CD14-positive monocyte (primary cell): Measurements from ENCODE around the gene RAPGEF1. TPM values are rescaled to one million over a fixed set of nuclear protein-coding genes. Genes with fewer than 3 reads are reported as not detected.

Experiments
- DNase-seq, 3 donors: peaks; one replicate each; pipeline ENCODE4 v3.0.0-alpha.2; 2011 to 2022
- H2AFZ ChIP-seq: 2 replicates; pipeline ENCODE4 v1.6.0; 2012; ENCODE audit warnings: mild to moderate bottlenecking, low read depth, low read length, inconsistent platforms; ENCODE audit not compliant: insufficient read depth, poor library complexity, severe bottlenecking
- H3K27ac ChIP-seq, 2 donors: 1 replicate in 1 of 2; 2 replicates in 1 of 2; pipeline ENCODE4 v1.5.1; 2012 to 2013; ENCODE audit warnings: low read length in 2 of 2, control low read depth in 1 of 2, inconsistent platforms in 1 of 2, low read depth in 1 of 2, mild to moderate bottlenecking in 1 of 2
- H3K27me3 ChIP-seq, 2 donors: one replicate each; pipeline versions ENCODE4 v1.6.0 to v1.6.1; 2011 to 2013; ENCODE audit warnings: low read length in 2 of 2; ENCODE audit not compliant: control insufficient read depth in 2 of 2, insufficient read depth in 2 of 2
- H3K36me3 ChIP-seq, 2 donors: replicated peaks in 1 of 2; 1 replicate in 1 of 2; 2 replicates in 1 of 2; pipeline versions ENCODE4 v1.5.1 to v1.6.1; 2012 to 2013; ENCODE audit warnings: low read length in 2 of 2, control low read depth in 1 of 2, inconsistent platforms in 1 of 2, mild to moderate bottlenecking in 1 of 2; ENCODE audit not compliant: insufficient read depth in 2 of 2, control insufficient read depth in 1 of 2
- H3K4me1 ChIP-seq, 2 donors: 1 replicate in 1 of 2; 2 replicates in 1 of 2; pipeline versions ENCODE4 v1.5.1 to v1.6.1; 2012 to 2013; ENCODE audit warnings: low read length in 2 of 2, control low read depth in 1 of 2, inconsistent platforms in 1 of 2, mild to moderate bottlenecking in 1 of 2, moderate library complexity in 1 of 2; ENCODE audit not compliant: insufficient read depth in 2 of 2, control insufficient read depth in 1 of 2
- H3K4me2 ChIP-seq: replicated peaks from 2 replicates; pipeline ENCODE3; 2012; ENCODE audit warnings: low read length, moderate library complexity, mild to moderate bottlenecking; ENCODE audit not compliant: poor library complexity, severe bottlenecking; ENCODE audit errors: extremely low read depth
- H3K4me3 ChIP-seq, 3 experiments: fragments of 200-600 bp in 1 of 3; sonication (generic) in 1 of 3; replicated peaks in 1 of 3; 1 replicate in 2 of 3; 2 replicates in 1 of 3; pipeline ENCODE4 v1.5.1; 2011 to 2013; ENCODE audit warnings: low read length in 3 of 3, mild to moderate bottlenecking in 3 of 3, control low read depth in 2 of 3, low read depth in 2 of 3, inconsistent platforms in 1 of 3, moderate library complexity in 1 of 3
- H3K79me2 ChIP-seq: 2 replicates; pipeline ENCODE4 v1.6.0; 2012; ENCODE audit warnings: mild to moderate bottlenecking, control low read depth, inconsistent platforms, low read length, moderate library complexity; ENCODE audit not compliant: insufficient read depth
- H3K9ac ChIP-seq: 2 replicates; pipeline ENCODE4 v1.6.0; 2017; ENCODE audit warnings: low read length, mild to moderate bottlenecking; ENCODE audit not compliant: insufficient read depth, poor library complexity, severe bottlenecking
- H3K9me3 ChIP-seq, 2 donors: replicated peaks in 1 of 2; 1 replicate in 1 of 2; 2 replicates in 1 of 2; pipeline versions ENCODE4 v1.5.1 to v1.6.1; 2012 to 2013; ENCODE audit warnings: low read length in 2 of 2, control low read depth in 1 of 2; ENCODE audit not compliant: control insufficient read depth in 1 of 2, insufficient read depth in 1 of 2
- H4K20me1 ChIP-seq: 2 replicates; pipeline ENCODE4 v1.6.0; 2012; ENCODE audit warnings: mild to moderate bottlenecking, low read length, control low read depth, moderate library complexity; ENCODE audit not compliant: insufficient read depth
- H3K27ac Mint-ChIP-seq, 7 donors: one replicate each; pipeline ENCODE4 v1.8.0; 2020; ENCODE audit warnings: mild to moderate bottlenecking in 7 of 7, mixed read lengths in 7 of 7, moderate library complexity in 6 of 7, inconsistent platforms in 2 of 7
- H3K27me3 Mint-ChIP-seq, 3 donors: one replicate each; pipeline ENCODE4 v1.8.0; 2021 to 2022; ENCODE audit warnings: low read depth in 3 of 3, mild to moderate bottlenecking in 3 of 3, mixed read lengths in 3 of 3, moderate library complexity in 3 of 3, inconsistent platforms in 1 of 3
- H3K36me3 Mint-ChIP-seq, 2 donors: one replicate each; pipeline ENCODE4 v1.8.0; 2020; ENCODE audit warnings: mixed read lengths in 2 of 2, inconsistent platforms in 1 of 2, mild to moderate bottlenecking in 1 of 2
- H3K4me1 Mint-ChIP-seq: one replicate; pipeline ENCODE4 v1.8.0; 2020; ENCODE audit warnings: mild to moderate bottlenecking, mixed read lengths
- H3K4me3 Mint-ChIP-seq, 2 donors: one replicate each; pipeline ENCODE4 v1.8.0; 2020; ENCODE audit warnings: mild to moderate bottlenecking in 2 of 2, mixed read lengths in 2 of 2, moderate library complexity in 1 of 2
- H3K9me3 Mint-ChIP-seq, 7 donors: one replicate each; pipeline ENCODE4 v1.8.0; 2020 to 2022; ENCODE audit warnings: mixed read lengths in 7 of 7, mild to moderate bottlenecking in 6 of 7, moderate library complexity in 6 of 7, inconsistent platforms in 2 of 7
- WGBS: methylation state at CpG from one replicate; pipeline ENCODE4 v1.1.5; 2013; ENCODE audit warnings: missing lambda C conversion rate; ENCODE audit not compliant: insufficient coverage; 5-methylcytosine and 5-hydroxymethylcytosine counted together
- intact Hi-C, 2 donors: fragments of 100-400 bp; cut with micrococcal nuclease; formaldehyde crosslinking; loops; one replicate each; pipeline versions ENCODE4 v1.15.0 to v1.15.1; 2023
- polyA plus RNA-seq, 3 donors: library from polyadenylated mRNA; depleted of rRNA in 1 of 3; unstranded in 2 of 3; stranded (reverse) in 1 of 3; fragments of 300-500 nt in 2 of 3; fragments of >200 nt in 1 of 3; fragmentation: Illumina TruSeq in 2 of 3; gene quantifications; 1 replicate in 2 of 3; 2 replicates in 1 of 3; pipeline ENCODE4 v1.2.3, GENCODE V29; 2012 to 2021
- TF ChIP-seq, protein P1 (sequence below): fragments of 200-600 bp; IDR thresholded peaks from one replicate; pipeline ENCODE4 v1.8.0; 2022; ENCODE audit warnings: antibody characterized with exemption, mild to moderate bottlenecking

RAPGEF1 gene
- polyA plus RNA-seq, 3 donors = 1.7 to 71.7 (median 3.0) TPM

DNA sequence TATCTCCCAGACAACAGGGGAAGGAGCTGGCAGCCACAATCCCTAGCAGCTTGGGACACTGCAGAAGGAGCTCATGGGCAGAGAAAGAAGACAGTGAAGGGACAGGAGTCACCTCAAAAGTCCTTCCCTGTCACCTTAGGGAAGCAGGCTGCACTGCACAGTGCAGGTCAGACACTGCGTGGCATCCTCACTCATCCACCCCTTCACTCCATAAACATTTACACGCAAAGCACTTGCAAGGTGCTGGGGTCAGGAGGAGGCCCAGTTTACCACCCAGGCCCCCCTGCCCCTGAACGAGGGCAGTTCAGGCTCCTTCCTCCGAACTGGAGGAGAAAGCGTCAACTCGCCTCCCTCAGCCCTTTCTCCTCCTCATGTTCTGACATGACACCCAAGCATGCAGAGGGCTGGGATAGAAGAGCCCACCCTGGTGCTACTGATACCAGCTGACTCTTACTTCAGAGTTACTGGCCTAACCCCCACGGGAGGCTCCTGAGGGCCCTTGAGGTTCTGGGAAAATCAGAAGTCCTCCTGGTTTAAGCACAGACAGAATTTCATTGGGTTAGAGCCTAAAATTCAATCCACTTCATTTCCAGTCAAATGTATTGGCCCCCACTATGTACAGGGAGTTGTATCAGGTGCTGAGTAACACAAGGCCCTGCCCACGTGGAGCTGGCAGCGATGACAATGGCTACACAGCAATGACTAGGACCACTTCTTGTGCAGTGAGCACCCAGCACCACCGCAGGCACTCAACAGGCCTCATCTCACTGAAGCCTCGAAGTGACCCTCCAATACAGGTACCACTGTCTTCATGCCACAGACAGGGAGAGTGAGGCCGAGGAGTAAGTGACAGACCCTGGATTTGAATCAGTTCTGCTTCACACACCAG lies 70.4 kb downstream of the RAPGEF1 start:
- Histone ChIP-seq H3K36me3 (no peaks in the 10 kb centered on the region), H3K9me3 (no peaks in the 10 kb centered on the region), H3K4me2 (no peak overlapping the region), H3K27me3 (no peaks in the 10 kb centered on the region), H3K4me3 (no peak overlapping the region), H4K20me1 (peaks cover 39% of the 10 kb centered on the region), H3K9ac (peak overlapping the region; percentile 50), H3K4me1 (peaks cover 16 to 34% of the 10 kb centered on the region in 2 donors), H3K27ac (peak overlapping the region; percentile 24 to 76), H2AFZ (no peak overlapping the region), H3K79me2 (peaks cover 100% of the 10 kb centered on the region)
- Mint-ChIP-seq H3K4me1 (peaks cover 55% of the 10 kb centered on the region), H3K9me3 (no peaks in the 10 kb centered on the region), H3K27ac (peak overlapping the region in 5 of 7 donors; percentile 68 to 94 (median 85)), H3K4me3 (no peak overlapping the region), H3K36me3 (peaks cover 28 to 42% of the 10 kb centered on the region in 2 donors), H3K27me3 (no peaks in the 10 kb centered on the region)
- DNase-seq = no peak
- TF ChIP-seq, protein P1, sequence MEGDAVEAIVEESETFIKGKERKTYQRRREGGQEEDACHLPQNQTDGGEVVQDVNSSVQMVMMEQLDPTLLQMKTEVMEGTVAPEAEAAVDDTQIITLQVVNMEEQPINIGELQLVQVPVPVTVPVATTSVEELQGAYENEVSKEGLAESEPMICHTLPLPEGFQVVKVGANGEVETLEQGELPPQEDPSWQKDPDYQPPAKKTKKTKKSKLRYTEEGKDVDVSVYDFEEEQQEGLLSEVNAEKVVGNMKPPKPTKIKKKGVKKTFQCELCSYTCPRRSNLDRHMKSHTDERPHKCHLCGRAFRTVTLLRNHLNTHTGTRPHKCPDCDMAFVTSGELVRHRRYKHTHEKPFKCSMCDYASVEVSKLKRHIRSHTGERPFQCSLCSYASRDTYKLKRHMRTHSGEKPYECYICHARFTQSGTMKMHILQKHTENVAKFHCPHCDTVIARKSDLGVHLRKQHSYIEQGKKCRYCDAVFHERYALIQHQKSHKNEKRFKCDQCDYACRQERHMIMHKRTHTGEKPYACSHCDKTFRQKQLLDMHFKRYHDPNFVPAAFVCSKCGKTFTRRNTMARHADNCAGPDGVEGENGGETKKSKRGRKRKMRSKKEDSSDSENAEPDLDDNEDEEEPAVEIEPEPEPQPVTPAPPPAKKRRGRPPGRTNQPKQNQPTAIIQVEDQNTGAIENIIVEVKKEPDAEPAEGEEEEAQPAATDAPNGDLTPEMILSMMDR = no peak
- 90% methylated on average over 10 of the region's 12 CpGs for WGBS
- intact Hi-C loops = no loop called here

DNA sequence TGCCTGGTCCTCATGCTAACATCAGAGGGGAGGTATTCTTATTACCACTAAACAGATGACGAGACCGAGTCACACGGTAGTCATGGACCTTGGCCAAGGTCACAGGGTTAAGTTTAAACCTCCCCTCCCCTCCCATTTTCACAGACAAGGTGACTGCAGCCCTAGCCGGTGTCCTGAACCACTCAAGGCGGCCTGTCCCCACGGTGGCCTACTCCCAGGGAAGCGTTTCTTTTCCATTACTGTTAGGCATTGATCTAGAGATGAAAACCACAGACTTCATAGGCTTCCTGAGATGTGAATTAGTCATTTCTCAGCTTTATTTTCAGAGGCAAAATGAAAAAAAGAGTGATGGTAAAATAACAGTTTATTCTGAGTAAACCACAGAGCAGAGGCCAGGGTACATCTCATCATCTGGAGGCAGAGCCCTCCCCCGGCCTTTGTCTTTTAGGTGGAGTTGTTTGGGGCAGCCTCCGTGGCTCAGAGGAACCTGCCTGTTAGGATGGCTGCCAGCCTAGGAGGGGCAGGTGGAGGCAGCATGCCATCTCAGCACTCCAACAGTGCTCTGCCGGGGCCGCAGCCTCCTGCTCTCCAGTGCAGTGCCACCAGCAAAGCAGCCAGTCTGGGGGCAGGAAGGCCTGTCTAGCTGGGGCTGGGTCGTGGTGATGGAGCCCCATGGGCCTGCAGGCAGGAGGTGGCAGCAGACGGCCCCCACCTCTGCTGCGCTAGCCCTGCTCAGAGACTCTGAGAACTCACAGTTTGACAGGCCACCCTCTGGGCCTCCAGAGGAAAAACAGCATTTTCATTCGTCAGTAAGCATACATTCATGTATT lies 71.2 kb downstream of the RAPGEF1 start:
- Histone ChIP-seq H3K4me2 (no peak overlapping the region), H3K27me3 (no peaks in the 10 kb centered on the region), H3K36me3 (no peaks in the 10 kb centered on the region), H2AFZ (no peak overlapping the region), H3K4me3 (no peak overlapping the region), H3K9me3 (no peaks in the 10 kb centered on the region), H3K27ac (peak overlapping the region; percentile 24 to 76), H3K4me1 (peaks cover 16 to 34% of the 10 kb centered on the region in 2 donors), H4K20me1 (peaks cover 39% of the 10 kb centered on the region), H3K9ac (peak overlapping the region; percentile 50), H3K79me2 (peaks cover 99% of the 10 kb centered on the region)
- TF ChIP-seq, protein P1 = no peak
- DNase-seq = peak in 2 of 3 donors; percentile 58 to 63
- H3K36me3 Mint-ChIP-seq = peaks cover 30 to 45% of the 10 kb centered on the region in 2 donors
- no peak overlapping the region for H3K4me3 Mint-ChIP-seq
- 37% methylated on average over 9 of the region's 15 CpGs for WGBS
- H3K27me3 Mint-ChIP-seq = no peaks in the 10 kb centered on the region
- peak overlapping the region; percentile 64 to 94 (median 84) for H3K27ac Mint-ChIP-seq
- H3K9me3 Mint-ChIP-seq = no peaks in the 10 kb centered on the region
- H3K4me1 Mint-ChIP-seq = peaks cover 55% of the 10 kb centered on the region
- intact Hi-C loops = no loop called here
